NCI-H2029 treated with DMSO at 0.1 percent for 48 hours (cell line): Measurements from ENCODE around the gene NR4A1.
"Not testable (repeated sequence)": the region's sequence is repeated elsewhere in the genome, so short reads cannot be mapped to it uniquely, and the experiment has no call there.

Source experiments
- DNase-seq: peaks from one replicate; lab custom pipeline; 2025; lab: John Stamatoyannopoulos, UW

Gene NR4A1

GRCh38 chr12:52097045-52097666 lies 45.9 kb downstream of the NR4A1 start:
- no peak for DNase-seq

- not testable (repeated sequence) for DNase-seq
Measured at GRCh38 chr12:52104431-52105089, 53.3 kb downstream of the NR4A1 start.
